HG03103 (cell line): ENCODE measurements around the gene TTF2.
A peak's percentile ranks its signal among the peaks of the same experiment; 100 is the strongest.

ENCODE experiments used
- ATAC-seq: cut with Tn5 transposase; IDR thresholded peaks from one replicate; pipeline ENCODE4 v1.9.1; 2021; ENCODE audit warnings: low read depth; ENCODE audit not compliant: unreplicated experiment

Gene TTF2

GRCh38 chr1:117059678-117060440 is at the start of gene TTF2:
Gene TTF2 (plus strand): TSS chr1:117060326. CDS start chr1:117060347, 21 bp downstream.
- ATAC-seq: peak; percentile 89

DNA sequence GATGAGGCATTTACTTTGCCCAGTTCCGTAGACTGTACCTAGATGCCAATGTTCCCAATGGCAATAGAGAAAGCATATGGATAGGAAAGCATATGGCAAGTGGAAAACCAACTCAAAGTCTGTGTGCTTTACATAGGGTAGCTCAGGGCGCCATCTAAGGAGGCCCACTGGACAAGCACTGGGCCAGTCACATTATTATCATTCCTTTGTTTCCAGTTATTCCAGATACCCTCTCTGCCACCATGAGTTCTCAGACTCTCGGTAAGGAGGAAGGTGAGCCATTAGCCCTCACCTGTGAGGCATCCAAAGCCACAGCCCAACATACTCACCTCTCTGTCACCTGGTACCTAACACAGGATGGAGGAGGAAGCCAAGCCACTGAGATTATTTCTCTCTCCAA is 48.8 kb upstream of the TTF2 start:
- ATAC-seq: no peak

GRCh38 chr1:117013309-117013858 is 46.7 kb upstream of the TTF2 start:
- ATAC-seq: no peak

GRCh38 chr1:117014209-117014608 is 45.9 kb upstream of the TTF2 start:
- ATAC-seq: no peak

DNA sequence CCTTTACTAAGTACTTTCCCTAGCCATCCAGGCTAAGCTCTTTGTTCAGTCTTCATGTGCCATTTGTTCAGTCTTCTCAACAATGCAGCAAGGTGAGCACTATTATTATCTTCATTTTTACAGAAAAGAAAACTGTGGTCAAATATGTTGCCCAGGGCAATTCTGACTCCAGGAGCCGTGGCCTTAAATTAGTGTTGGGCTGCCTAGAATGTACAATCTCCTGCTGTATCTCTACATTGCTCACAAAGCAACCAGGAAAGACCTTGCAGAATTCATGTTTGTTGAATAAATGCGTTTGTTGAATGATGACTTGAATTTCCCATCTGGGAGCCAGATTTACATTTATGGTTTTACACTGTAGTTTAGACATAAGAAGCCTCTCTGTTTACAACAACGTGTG is 44.4 kb upstream of the TTF2 start:
- ATAC-seq: no peak

- no peak for ATAC-seq
Measured at GRCh38 chr1:117017062-117017461, 43.1 kb upstream of the TTF2 start.

DNA sequence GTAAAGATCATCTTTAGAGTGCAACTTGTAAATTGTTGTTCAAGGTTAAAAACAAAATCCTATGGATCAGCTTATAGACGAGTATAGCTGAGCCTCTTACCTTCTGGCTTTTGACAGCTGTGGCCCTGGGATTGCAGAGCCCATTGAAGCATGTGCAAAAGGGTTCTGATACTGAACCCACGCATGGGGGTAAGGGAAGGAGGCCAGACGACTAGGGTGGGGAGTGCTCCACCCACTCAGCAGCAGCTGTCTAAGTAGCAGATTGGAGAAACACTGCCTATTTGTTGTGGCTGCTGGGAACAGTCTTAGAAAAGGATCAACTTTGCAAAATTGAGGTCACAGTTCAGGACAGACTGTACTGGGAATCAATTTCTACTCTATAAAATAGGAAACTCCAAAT is 42.5 kb upstream of the TTF2 start:
- ATAC-seq: peak; percentile 61

DNA sequence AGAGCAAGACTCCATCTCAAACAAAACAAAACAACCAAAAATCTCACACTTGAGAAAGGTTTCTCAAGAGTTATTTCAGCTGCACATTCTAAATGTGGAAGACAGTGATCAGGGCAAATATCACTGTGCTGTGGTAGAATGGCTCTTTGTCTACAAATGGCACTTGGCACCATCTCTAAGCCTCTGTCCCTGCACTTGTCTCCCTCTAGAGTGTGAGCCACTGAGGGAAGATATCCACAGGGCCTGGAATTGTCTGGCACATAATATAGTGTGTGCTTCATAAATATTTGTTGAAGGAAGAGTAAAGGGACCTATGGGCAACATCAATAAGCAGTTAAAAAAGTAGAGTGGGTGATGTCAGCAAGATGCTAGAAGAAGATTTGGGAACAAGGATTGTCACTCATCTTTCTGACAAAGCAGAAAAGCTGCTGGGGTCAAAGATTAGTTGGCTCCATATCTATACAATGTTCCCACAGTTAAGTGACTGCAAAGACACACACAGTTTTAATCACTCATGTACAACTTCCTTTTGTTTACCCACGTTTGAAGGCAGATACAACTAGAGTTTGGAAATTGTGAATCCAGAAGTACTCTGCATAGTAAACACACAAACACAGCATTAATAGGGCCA is 39.5 kb upstream of the TTF2 start:
- ATAC-seq: no peak

DNA sequence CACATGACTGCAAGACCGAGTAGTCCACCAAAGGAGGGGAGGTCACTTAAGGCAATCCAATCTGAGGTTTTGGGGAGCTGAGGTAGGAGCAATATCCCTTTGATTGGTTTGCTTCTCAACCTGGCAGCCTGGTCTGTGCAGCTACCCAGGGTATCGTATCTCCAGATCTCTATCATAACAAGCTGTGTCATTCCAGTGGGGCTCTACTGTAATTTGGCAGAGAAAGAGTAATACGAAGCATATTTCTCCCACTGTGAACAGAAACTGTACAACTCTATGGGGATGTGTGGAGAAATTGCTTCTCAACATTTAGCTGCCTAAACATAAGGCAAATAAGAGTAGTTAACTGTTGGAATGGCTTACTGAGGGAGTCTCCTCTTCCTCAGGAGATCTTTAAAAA is 38.0 kb upstream of the TTF2 start:
- no peak for ATAC-seq

DNA sequence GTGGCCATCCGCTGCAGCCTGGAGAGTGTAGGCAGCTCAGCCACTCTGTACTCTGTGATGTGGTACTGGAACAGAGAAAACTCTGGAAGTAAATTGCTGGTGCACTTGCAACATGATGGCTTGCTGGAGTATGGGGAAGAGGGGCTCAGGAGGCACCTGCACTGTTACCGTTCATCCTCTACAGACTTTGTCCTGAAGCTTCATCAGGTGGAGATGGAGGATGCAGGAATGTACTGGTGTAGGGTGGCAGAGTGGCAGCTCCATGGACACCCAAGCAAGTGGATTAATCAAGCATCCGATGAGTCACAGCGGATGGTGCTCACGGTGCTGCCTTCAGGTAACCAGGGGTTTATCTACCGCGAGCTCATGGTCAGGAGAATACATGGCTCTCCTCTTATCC is 34.6 kb upstream of the TTF2 start:
- no peak for ATAC-seq

DNA sequence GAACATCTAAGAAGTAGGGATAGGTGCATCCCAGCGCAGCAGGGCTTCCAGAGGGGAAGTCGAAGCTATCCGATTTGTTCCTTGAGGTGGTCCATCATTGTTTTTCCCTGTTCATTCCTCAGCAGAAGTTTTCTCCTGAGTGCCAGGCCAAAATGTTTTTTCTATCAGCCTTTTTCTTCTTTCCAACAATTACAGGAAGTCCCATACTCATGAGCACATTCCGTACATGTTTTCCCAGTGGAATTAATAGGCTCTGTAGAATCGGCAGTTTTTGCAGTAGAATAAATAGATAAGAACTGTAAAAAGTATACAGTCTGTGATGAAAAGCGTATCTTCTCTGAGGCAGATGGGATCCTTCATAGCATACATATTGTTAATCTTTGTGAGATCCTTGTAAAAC is 33.8 kb upstream of the TTF2 start:
- ATAC-seq: no peak

DNA sequence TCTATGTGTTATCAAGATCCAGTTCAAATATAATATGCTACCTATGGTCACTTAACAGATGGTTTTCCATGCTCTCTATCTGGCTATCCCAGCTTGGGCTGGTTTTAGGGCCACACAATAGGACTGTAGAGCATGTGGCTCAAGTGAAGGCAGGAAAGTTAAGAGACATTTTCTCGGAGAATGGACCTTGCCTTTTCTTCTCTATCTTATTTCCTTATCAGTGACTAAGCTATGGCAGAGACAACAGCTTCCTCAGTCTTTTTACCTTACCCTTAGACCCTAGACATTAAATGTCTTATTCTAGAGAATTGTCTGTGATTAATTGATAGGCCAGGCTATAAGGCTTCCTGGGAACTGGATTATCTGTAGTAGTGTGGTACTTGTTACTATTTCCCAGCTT is 30.4 kb upstream of the TTF2 start:
- no peak for ATAC-seq

DNA sequence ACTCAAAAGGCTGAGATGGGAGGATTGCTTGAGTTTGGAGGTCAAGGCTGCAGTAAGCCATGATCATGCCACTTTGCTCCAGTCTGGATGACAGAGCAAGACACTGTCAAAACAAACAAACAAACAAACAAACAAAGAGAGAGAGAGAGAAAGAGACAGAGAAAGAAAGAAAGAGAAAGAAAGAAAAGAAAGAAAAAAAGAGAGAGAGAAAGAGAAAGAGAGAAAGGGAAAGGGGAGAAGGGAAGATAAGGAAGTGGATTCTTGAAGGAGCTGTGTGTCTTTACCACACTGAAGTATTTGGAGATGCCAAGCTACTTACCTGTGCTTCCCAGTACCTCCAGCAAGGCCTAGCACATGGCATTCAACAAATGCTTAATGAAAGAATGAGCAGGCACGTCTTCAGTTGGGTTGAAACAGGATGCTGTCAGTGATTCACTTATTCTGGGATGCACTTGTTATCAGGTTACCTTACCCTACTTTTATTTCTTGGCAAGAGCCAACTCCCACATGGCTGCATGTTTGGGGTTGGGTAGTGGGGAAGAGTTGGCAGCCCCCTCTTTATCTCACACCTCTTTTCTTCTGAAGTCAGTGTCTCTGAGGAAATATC is 29.8 kb upstream of the TTF2 start:
- ATAC-seq: no peak

DNA sequence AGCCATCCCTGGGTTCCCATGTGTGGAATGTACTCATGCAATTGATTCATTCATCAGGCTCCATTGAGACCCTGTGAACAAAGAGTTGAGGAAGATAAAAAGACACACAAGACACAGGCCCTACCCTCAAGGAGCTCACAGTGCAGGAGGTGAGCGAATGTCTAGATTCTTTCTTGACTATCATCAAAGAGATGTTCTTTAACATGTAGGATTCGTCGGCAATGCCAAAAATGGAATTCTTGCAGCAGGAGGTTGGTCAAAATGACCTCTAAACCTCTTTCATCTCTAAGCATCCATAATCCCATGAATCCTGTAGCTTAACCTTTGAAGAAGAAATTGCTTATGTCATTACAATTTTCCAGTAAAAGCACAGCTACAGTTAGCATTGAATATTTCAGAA is 27.9 kb upstream of the TTF2 start:
- no peak for ATAC-seq

DNA sequence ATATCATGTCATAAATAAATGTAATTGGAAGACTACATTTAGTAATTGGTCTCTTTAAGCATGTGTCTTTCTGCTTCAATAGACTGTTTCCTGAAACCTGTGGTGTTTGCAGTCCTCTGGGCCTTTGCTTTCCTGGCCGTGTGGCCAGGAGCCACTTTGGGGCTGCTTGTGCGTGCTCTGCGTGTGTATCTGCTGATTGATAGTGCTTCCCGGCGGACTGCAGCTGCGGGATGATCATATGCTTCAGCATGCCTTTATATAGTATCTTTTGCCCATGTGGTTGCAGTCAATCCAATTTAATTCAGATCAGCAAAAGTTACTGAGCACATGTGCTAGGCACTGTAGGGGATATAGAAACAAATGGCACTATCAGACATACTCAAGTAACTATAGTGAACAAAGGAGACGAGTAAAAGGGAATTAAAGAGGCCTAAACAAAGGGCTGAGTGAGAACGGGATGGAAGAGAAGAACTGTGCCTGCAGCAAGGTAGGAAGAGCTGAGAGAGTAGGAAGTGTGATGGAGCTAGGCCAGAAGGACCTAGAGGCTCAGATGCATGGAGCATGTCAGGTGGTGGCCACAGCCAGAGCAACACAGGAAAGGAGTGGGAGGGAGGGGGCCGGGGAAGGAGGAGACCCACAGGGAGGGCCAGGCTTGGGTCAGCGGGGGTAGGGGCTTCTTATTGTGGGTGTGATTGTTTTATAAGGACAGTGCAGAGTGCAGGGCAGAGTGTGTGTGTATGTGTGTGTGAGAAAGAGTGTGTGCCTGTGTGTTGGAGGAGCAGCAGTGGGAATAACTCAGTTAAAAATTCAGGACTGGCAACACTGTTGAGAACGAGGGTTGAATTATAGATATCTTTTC is 27.2 kb upstream of the TTF2 start:
- ATAC-seq: no peak

GRCh38 chr1:117033772-117034171 is 26.4 kb upstream of the TTF2 start:
- ATAC-seq: no peak

GRCh38 chr1:117034791-117035290 is 25.3 kb upstream of the TTF2 start:
- no peak for ATAC-seq

GRCh38 chr1:117036018-117036461 is 24.1 kb upstream of the TTF2 start:
- ATAC-seq: no peak

DNA sequence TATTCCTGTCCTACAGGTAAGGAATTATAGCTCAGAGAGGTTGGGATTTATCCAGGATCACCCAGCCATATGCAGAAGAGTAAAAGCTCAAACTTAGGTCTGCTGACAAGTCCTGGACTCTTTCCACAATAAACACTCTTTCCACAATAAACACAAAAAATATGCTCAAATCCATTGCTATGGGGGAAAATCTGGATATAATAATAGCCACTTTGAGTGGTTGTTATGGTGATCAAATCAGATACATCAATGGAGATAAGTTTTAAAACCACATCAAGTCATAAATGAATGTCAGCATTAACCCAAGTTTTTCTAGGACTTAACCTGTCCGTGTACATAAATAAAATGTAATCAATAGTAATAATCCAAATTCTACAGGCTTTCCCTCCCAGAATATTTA is 22.3 kb upstream of the TTF2 start:
- no peak for ATAC-seq

GRCh38 chr1:117038236-117038635 is 21.9 kb upstream of the TTF2 start:
- ATAC-seq: no peak
